A549 (cell line): Measurements from ENCODE around the gene TLCD2. TPM values are rescaled to one million over a fixed set of nuclear protein-coding genes. Genes with fewer than 3 reads are reported as not detected.
A peak's percentile ranks its signal among the peaks of the same experiment; 100 is the strongest.
"Not testable (repeated sequence)": the region's sequence is repeated elsewhere in the genome, so short reads cannot be mapped to it uniquely, and the experiment has no call there.

Experiments used
- ATAC-seq, 2 experiments: fragments of 200-7000 bp in 1 of 2; fragments of >200 bp in 1 of 2; cut with Nextera tagmentation in 1 of 2; cut with Tn5 transposase in 1 of 2; 3 replicates each; pipeline versions ENCODE4 v1.8.0 to v1.9.1; 2018 to 2020; ENCODE audit warnings: mild to moderate bottlenecking in 1 of 2, moderate library complexity in 1 of 2
- CTCF ChIA-PET: fragments of 300-600 bp; sonication (Branson Sonifier 250); formaldehyde crosslinking; extraction: SDS; loops from one replicate; lab custom pipeline; 2021; ENCODE audit warnings: antibody characterized with exemption, inconsistent platforms; lab: Yijun Ruan, JAX
- POLR2A ChIA-PET: fragments of 350-600 bp; formaldehyde crosslinking; extraction: SDS; loops from one replicate; lab custom pipeline; 2021; ENCODE audit warnings: antibody characterized with exemption, inconsistent platforms; lab: Yijun Ruan, JAX
- DNase-seq, 2 experiments: peaks; one replicate each; pipeline versions ENCODE4 v3.0.0 to v3.0.0-alpha.2; 2011 to 2016; ENCODE audit warnings: low read depth in 1 of 2, low spot score in 1 of 2
- FAIRE-seq: peaks from 2 replicates; lab custom pipeline; 2011; peaks lifted over from hg19 to GRCh38; lab: Jason Lieb, UNC
- H3K27ac ChIP-seq, 2 experiments: fragments of >200 bp; sonication (Bioruptor Twin); formaldehyde crosslinking; 3 replicates each; pipeline ENCODE4 v1.5.1; 2016 to 2017
- H3K4me1 ChIP-seq: fragments of >200 bp; sonication (Bioruptor Twin); formaldehyde crosslinking; 3 replicates; pipeline ENCODE4 v1.6.1; 2016
- H3K4me2 ChIP-seq: fragments of >200 bp; sonication (Bioruptor Twin); formaldehyde crosslinking; 3 replicates; pipeline ENCODE4 v1.6.1; 2016
- H3K4me3 ChIP-seq: fragments of >200 bp; sonication (Bioruptor Twin); formaldehyde crosslinking; 3 replicates; pipeline ENCODE4 v1.5.1; 2016
- H3K9me3 ChIP-seq: fragments of >200 bp; sonication (Bioruptor Twin); formaldehyde crosslinking; 3 replicates; pipeline ENCODE4 v1.6.1; 2016
- BHLHE40 ChIP-seq: IDR thresholded peaks from 2 replicates; pipeline ENCODE4 v1.6.1; 2012; ENCODE audit warnings: low read depth, low read length, inconsistent platforms
- EHF ChIP-seq: fragments of 250-450 bp; sonication (Bioruptor Pico); IDR thresholded peaks from 2 replicates; pipeline ENCODE4 v1.5.0; 2020; ENCODE audit warnings: mild to moderate bottlenecking
- FOSL2 ChIP-seq, 2 experiments: fragments of 450-650 bp in 1 of 2; fragments of >200 bp in 1 of 2; sonication (Bioruptor Twin) in 1 of 2; formaldehyde crosslinking; IDR thresholded peaks; 2 replicates each; pipeline versions ENCODE4 v1.5.0 to v1.6.1; 2016 to 2020; ENCODE audit warnings: mild to moderate bottlenecking in 1 of 2, moderate library complexity in 1 of 2
- FOXS1 ChIP-seq: fragments of 250-450 bp; sonication (Bioruptor Pico); IDR thresholded peaks from 2 replicates; pipeline ENCODE4 v1.5.0; 2020; ENCODE audit warnings: mild to moderate bottlenecking, moderate library complexity
- HDAC2 ChIP-seq: fragments of 200-600 bp; sonication (generic); IDR thresholded peaks from 2 replicates; pipeline ENCODE4 v1.6.1; 2016
- HEYL ChIP-seq: fragments of 250-450 bp; sonication (Bioruptor Pico); IDR thresholded peaks from 2 replicates; pipeline ENCODE4 v1.8.0; 2021; ENCODE audit warnings: mild to moderate bottlenecking, moderate library complexity
- HOXB5 ChIP-seq: fragments of 250-450 bp; sonication (Bioruptor Pico); IDR thresholded peaks from 2 replicates; pipeline ENCODE4 v1.5.0; 2020; ENCODE audit warnings: mild to moderate bottlenecking, moderate library complexity
- JUN ChIP-seq, 2 experiments: fragments of >200 bp; sonication (Bioruptor Twin); formaldehyde crosslinking; IDR thresholded peaks; 2 replicates in 1 of 2; 3 replicates in 1 of 2; pipeline ENCODE4 v1.6.1; 2016 to 2017
- JUNB ChIP-seq: fragments of >200 bp; sonication (Bioruptor Twin); formaldehyde crosslinking; IDR thresholded peaks from 2 replicates; pipeline ENCODE4 v1.6.1; 2016
- MAZ ChIP-seq: fragments of 150-350 bp; IDR thresholded peaks from 2 replicates; pipeline ENCODE4 v1.6.1; 2014; ENCODE audit warnings: antibody characterized with exemption, low read depth, low read length, borderline replicate concordance
- MYC ChIP-seq: IDR thresholded peaks from 2 replicates; pipeline ENCODE4 v1.6.1; 2012; ENCODE audit warnings: mild to moderate bottlenecking, inconsistent platforms, low read length, improper control_type of control experiment, borderline replicate concordance
- PHF8 ChIP-seq: fragments of 200-600 bp; sonication (generic); IDR thresholded peaks from 2 replicates; pipeline ENCODE4 v1.6.1; 2016; ENCODE audit warnings: low read depth, mild to moderate bottlenecking, antibody characterized with exemption, moderate library complexity, borderline replicate concordance
- POLR2A ChIP-seq: IDR thresholded peaks from 2 replicates; pipeline ENCODE4 v1.6.1; 2012; ENCODE audit warnings: mild to moderate bottlenecking, low read length
- SMC3 ChIP-seq: fragments of >200 bp; sonication (Bioruptor Twin); formaldehyde crosslinking; IDR thresholded peaks from 3 replicates; pipeline ENCODE4 v1.6.1; 2018; ENCODE audit warnings: inconsistent platforms
- TP53 ChIP-seq: fragments of 250-450 bp; sonication (Bioruptor Pico); IDR thresholded peaks from 2 replicates; pipeline ENCODE4 v1.5.0; 2021; ENCODE audit warnings: mild to moderate bottlenecking, moderate library complexity
- ZC3H11A ChIP-seq: fragments of 450-650 bp; IDR thresholded peaks from 2 replicates; pipeline ENCODE4 v1.6.1; 2014; ENCODE audit warnings: antibody characterized with exemption, mild to moderate bottlenecking
- ZSCAN20 ChIP-seq: fragments of 250-450 bp; sonication (Bioruptor Pico); IDR thresholded peaks from 2 replicates; pipeline ENCODE4 v1.8.0; 2022; ENCODE audit warnings: mild to moderate bottlenecking, moderate library complexity
- WGBS: methylation state at CpG from one replicate; pipeline ENCODE4 v1.1.6; 2017; ENCODE audit errors: missing lambda C conversion rate; 5-methylcytosine and 5-hydroxymethylcytosine counted together
- polyA plus RNA-seq, 4 experiments: library from polyadenylated mRNA; depleted of rRNA in 3 of 4; stranded (reverse); fragments of >200 nt; fragmentation: RNase III in 1 of 4; extraction: RNeasy Plus Mini Kit Qiagen cat#74134 plus additional on column Dnase treatment in 1 of 4; gene quantifications; 2 replicates in 3 of 4; 3 replicates in 1 of 4; pipeline ENCODE4 v1.2.3, GENCODE V29; 2011 to 2017
- TF ChIP-seq, protein P1 (sequence below): IDR thresholded peaks from 2 replicates; pipeline ENCODE4 v1.6.1; 2012
- TF ChIP-seq, protein P2 (sequence below): fragments of >200 bp; sonication (Bioruptor Twin); formaldehyde crosslinking; IDR thresholded peaks from 2 replicates; pipeline ENCODE4 v1.6.1; 2016
- TF ChIP-seq, protein P3 (sequence below): fragments of 450-650 bp; IDR thresholded peaks from 2 replicates; pipeline ENCODE4 v1.6.1; 2014; ENCODE audit warnings: antibody characterized with exemption
- TF ChIP-seq, protein P4 (sequence below): IDR thresholded peaks from 2 replicates; pipeline ENCODE4 v1.6.1; 2012; ENCODE audit warnings: low read depth, borderline replicate concordance

Gene TLCD2
- polyA plus RNA-seq, 2 of the 4 experiments (the other 2 are of a cell fraction) = 3.5 to 4.5 TPM

DNA sequence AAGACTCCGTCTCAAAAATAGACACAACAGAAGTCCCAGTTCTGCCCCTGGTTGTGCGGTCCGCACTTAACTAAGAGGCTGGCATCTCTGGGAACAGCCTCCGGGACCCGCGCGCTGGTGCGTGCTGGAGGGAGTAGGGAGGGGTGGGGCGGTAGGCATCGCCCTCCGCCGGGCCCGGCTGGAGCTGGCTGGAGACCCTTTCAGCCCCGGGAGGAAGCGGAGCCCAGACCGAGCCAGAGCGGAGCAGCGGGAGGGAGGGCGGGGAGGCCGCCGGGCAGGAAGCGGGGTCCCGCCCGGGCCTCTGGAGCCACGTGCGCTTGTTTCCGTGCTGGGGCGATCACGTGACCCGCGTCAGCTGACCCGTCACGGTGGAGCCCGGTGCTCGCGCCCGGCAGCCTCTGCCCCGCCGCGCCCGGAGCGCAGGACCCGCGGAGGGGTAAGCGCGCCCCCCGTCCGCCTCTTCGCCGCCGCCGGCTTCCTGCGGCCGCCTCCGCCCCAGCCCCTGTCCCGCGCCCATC lies 14.2 kb upstream of the TLCD2 start, which contains the start of gene WDR81:
Gene WDR81, plus strand, starts transcription at position 354 of the 518 bp plus-strand sequence. CDS start 256 bp downstream, outside the sequence.
- Histone ChIP-seq H3K27ac (peak within 1 kb of the TSS; percentile 93 to 95), H3K4me3 (peak within 1 kb of the TSS; percentile 81)
- TF ChIP-seq MYC = peak; percentile 89
- TF ChIP-seq, protein P1, sequence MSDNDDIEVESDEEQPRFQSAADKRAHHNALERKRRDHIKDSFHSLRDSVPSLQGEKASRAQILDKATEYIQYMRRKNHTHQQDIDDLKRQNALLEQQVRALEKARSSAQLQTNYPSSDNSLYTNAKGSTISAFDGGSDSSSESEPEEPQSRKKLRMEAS = peak; percentile 98
- no peak for TF ChIP-seq FOSL2 (IDR thresholded peaks at IDR 0.05)
- peak; percentile 16; the same call in 1 of the 2 replicates for TF ChIP-seq FOSL2 (CRISPR knock-in tag; IDR thresholded peaks at IDR 0.05)
- TF ChIP-seq, protein P2, sequence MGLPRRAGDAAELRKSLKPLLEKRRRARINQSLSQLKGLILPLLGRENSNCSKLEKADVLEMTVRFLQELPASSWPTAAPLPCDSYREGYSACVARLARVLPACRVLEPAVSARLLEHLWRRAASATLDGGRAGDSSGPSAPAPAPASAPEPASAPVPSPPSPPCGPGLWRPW = no peak
- peak; percentile 66 for TF ChIP-seq BHLHE40
- no peak for TF ChIP-seq JUNB
- no peak for TF ChIP-seq MAZ
- TF ChIP-seq HDAC2 = 0 out of 2 replicates have a peak, but pooled peaks have one; percentile 13
- TF ChIP-seq ZSCAN20 (CRISPR knock-in tag) = 0 out of 2 replicates have a peak, but pooled peaks have one; percentile 36
- 0 out of 2 replicates have a peak, but pooled peaks have one; percentile 30 for TF ChIP-seq FOXS1 (CRISPR knock-in tag)
- TF ChIP-seq EHF = no peak
- TF ChIP-seq PHF8 = 0 out of 2 replicates have a peak, but pooled peaks have one; percentile 49
- TF ChIP-seq SMC3 = peak; percentile 18; the same call in 1 of the 3 replicates
- TF ChIP-seq HEYL (CRISPR knock-in tag) = 0 out of 2 replicates have a peak, but pooled peaks have one; percentile 32
- TF ChIP-seq POLR2A = peak; percentile 58
- TF ChIP-seq, protein P3, sequence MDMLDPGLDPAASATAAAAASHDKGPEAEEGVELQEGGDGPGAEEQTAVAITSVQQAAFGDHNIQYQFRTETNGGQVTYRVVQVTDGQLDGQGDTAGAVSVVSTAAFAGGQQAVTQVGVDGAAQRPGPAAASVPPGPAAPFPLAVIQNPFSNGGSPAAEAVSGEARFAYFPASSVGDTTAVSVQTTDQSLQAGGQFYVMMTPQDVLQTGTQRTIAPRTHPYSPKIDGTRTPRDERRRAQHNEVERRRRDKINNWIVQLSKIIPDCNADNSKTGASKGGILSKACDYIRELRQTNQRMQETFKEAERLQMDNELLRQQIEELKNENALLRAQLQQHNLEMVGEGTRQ = peak; percentile 99
- TF ChIP-seq HOXB5 (CRISPR knock-in tag) = peak; percentile 93; the same call in 1 of the 2 replicates
- no peak for TF ChIP-seq ZC3H11A
- TF ChIP-seq TP53 (CRISPR knock-in tag) = no peak
- peak; percentile 75 to 91 for TF ChIP-seq JUN (IDR thresholded peaks at IDR 0.05)
- TF ChIP-seq, protein P4, sequence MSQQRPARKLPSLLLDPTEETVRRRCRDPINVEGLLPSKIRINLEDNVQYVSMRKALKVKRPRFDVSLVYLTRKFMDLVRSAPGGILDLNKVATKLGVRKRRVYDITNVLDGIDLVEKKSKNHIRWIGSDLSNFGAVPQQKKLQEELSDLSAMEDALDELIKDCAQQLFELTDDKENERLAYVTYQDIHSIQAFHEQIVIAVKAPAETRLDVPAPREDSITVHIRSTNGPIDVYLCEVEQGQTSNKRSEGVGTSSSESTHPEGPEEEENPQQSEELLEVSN = peak; percentile 93
- TF ChIP-seq, all 56 proteins: peak for 15
- DNase-seq (peak; percentile 90 to 92), ATAC-seq (peak; percentile 74 to 84), FAIRE-seq (no peak)
- Histone ChIP-seq H3K4me2 (peak within 1 kb of the TSS; percentile 97), H3K9me3 (no peaks in the 10 kb centered on the region), H3K4me1 (peaks cover 17% of the 10 kb centered on the region)
- WGBS = 8% methylated on average over 23 of the region's 57 CpGs
- ChIA-PET POLR2A (interaction anchor here (1.0 to 2.2 kb wide), 7 partner anchors 8 to 105 kb away, joined by 3 to 7 read pairs (median 4); partner anchors contain the start of gene SMYD4), CTCF (interaction anchor here (0.8 to 23.8 kb wide), 7 partner anchors 9 to 150 kb away, joined by 3 to 591 read pairs (median 3); partner anchors contain the start of genes RILP and SERPINF1)

DNA sequence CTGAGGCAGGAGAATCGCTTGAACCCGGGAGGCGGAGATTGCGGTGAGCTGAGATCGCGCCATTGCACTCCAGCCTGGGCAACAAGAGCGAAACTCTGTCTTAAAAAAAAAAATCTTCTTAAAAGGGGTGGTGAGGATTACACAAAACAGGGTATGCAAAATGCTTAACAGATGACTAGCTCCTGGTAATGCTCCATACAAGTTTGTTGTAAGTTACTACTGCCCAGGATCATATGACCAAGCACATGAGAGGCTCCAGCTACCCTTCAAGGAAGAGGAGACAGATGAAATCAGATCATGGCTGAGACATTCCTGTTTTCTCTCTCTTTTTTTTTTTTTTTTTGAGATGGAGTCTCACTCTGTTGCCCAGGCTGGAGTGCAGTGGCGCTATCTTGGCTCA lies 11.8 kb upstream of the TLCD2 start:
- not testable (repeated sequence) for DNase-seq, FAIRE-seq, H3K4me2 ChIP-seq, ATAC-seq, H3K4me3 ChIP-seq, H3K27ac ChIP-seq, H3K9me3 ChIP-seq
- WGBS = 97% methylated on average over 8 of the region's 8 CpGs
- CTCF ChIA-PET = interaction anchor here (0.5 to 23.8 kb wide), 24 partner anchors 8 to 612 kb away, joined by 3 to 591 read pairs (median 5); partner anchors contain the start of genes RILP and SERPINF1
- H3K4me1 ChIP-seq = peaks cover 29% of the 10 kb centered on the region
- POLR2A ChIA-PET = interaction anchor here (1.1 kb wide), 1 partner anchor 8 kb away, joined by 3 read pairs; no protein-coding TSS in a partner anchor
